Kidney glomerular epithelial cell (primary cell): ENCODE data around the gene SETBP1.
A peak's percentile ranks its signal among the peaks of the same experiment; 100 is the strongest.

Experiments used
- DNase-seq: peaks from one replicate; lab custom pipeline; 2025; lab: John Stamatoyannopoulos, UW

SETBP1 gene

GRCh38 chr18:44871771-44872170 is 191.1 kb downstream of the SETBP1 start:
- no peak for DNase-seq

GRCh38 chr18:44876024-44876423 is 195.3 kb downstream of the SETBP1 start:
- no peak for DNase-seq

GRCh38 chr18:44876755-44877154 is 196.1 kb downstream of the SETBP1 start:
- DNase-seq, result no peak

GRCh38 chr18:44878335-44878734 is 197.6 kb downstream of the SETBP1 start:
- no peak for DNase-seq

GRCh38 chr18:44880170-44880569 is 199.5 kb downstream of the SETBP1 start:
- no peak for DNase-seq

GRCh38 chr18:44881461-44882162 is 200.9 kb downstream of the SETBP1 start:
- DNase-seq, result no peak

- DNase-seq, result no peak
Measured at GRCh38 chr18:44882163-44882868, 201.6 kb downstream of the SETBP1 start.

- DNase-seq, result no peak
Measured at GRCh38 chr18:44883671-44884070, 203.0 kb downstream of the SETBP1 start.

GRCh38 chr18:44884431-44884830 is 203.7 kb downstream of the SETBP1 start:
- no peak for DNase-seq

- no peak for DNase-seq
Measured at GRCh38 chr18:44885507-44885906, 204.8 kb downstream of the SETBP1 start.

GRCh38 chr18:44887227-44887631 is 206.5 kb downstream of the SETBP1 start:
- peak; percentile 72 for DNase-seq

- DNase-seq, result no peak
Measured at GRCh38 chr18:44889111-44889510, 208.4 kb downstream of the SETBP1 start.

- no peak for DNase-seq
Measured at GRCh38 chr18:44893045-44893706, 212.5 kb downstream of the SETBP1 start.

- DNase-seq, result no peak
Measured at GRCh38 chr18:44893966-44894365, 213.3 kb downstream of the SETBP1 start.

GRCh38 chr18:44895176-44895798 is 214.6 kb downstream of the SETBP1 start:
- peak; percentile 51 for DNase-seq

GRCh38 chr18:44896846-44897245 is 216.2 kb downstream of the SETBP1 start:
- no peak for DNase-seq

GRCh38 chr18:44897411-44897810 is 216.7 kb downstream of the SETBP1 start:
- no peak for DNase-seq

- DNase-seq, result no peak
Measured at GRCh38 chr18:44897816-44898215, 217.1 kb downstream of the SETBP1 start.

- no peak for DNase-seq
Measured at GRCh38 chr18:44898498-44898897, 217.8 kb downstream of the SETBP1 start.

GRCh38 chr18:44899832-44900231 is 219.1 kb downstream of the SETBP1 start:
- DNase-seq, result no peak

GRCh38 chr18:44900627-44901026 is 219.9 kb downstream of the SETBP1 start:
- no peak for DNase-seq

- no peak for DNase-seq
Measured at GRCh38 chr18:44901283-44901682, 220.6 kb downstream of the SETBP1 start.

- DNase-seq, result no peak
Measured at GRCh38 chr18:44903327-44903726, 222.6 kb downstream of the SETBP1 start.
